Spleen (tissue), 7 donors: ENCODE measurements around the gene NSUN5.

Experiments used
- POLR2A ChIP-seq, 3 donors: fragments of 450-650 bp; IDR thresholded peaks; one replicate each; pipeline ENCODE4 v1.5.1; 2017; ENCODE audit warnings: antibody characterized with exemption in 3 of 3, mild to moderate bottlenecking in 1 of 3
- POLR2AphosphoS5 ChIP-seq, 3 donors: sonication (generic); formaldehyde crosslinking; IDR thresholded peaks; one replicate each; pipeline ENCODE4 v1.5.1; 2017; ENCODE audit warnings: antibody characterized with exemption in 3 of 3
- TF ChIP-seq, protein P1 (sequence below), 11 experiments: fragments of 200-600 bp in 7 of 11; fragments of 450-650 bp in 4 of 11; sonication (generic) in 4 of 11; IDR thresholded peaks in 8 of 11; conservative IDR thresholded peaks in 3 of 11; 1 replicate in 7 of 11; 2 replicates in 4 of 11; pipeline versions ENCODE4 v1.4.0 to v1.8.0; 2016 to 2021; ENCODE audit warnings: antibody characterized with exemption in 11 of 11, inconsistent platforms in 4 of 11, mild to moderate bottlenecking in 1 of 11
- donor health status: DM: no; HTN: no; CAD: no; lungs with moderate emphysema.
- donor health status: DM: no; HTN: no; CAD: no.
- donor health status: DM: no; HTN: no; CAD: no.

DNA sequence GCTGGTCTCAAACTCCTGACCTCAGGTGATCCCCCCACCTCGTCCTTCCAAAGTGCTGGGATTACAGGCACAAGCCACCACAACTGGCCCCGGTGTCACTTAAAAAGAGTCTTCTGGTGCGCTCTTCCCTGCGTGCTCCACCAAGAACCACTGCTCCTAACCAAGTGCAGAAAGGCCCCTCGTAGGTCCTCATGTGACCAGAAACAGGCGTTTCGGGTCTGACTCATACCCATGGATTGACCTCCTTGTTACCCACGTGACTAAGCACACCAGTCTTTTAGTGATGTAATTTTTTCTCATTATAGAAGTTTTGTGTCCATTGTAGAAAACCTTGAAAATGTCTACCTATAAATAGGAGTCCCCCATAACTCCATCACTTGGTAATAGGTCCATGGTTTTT lies 33.3 kb upstream of the NSUN5 start:
- TF ChIP-seq, protein P1, sequence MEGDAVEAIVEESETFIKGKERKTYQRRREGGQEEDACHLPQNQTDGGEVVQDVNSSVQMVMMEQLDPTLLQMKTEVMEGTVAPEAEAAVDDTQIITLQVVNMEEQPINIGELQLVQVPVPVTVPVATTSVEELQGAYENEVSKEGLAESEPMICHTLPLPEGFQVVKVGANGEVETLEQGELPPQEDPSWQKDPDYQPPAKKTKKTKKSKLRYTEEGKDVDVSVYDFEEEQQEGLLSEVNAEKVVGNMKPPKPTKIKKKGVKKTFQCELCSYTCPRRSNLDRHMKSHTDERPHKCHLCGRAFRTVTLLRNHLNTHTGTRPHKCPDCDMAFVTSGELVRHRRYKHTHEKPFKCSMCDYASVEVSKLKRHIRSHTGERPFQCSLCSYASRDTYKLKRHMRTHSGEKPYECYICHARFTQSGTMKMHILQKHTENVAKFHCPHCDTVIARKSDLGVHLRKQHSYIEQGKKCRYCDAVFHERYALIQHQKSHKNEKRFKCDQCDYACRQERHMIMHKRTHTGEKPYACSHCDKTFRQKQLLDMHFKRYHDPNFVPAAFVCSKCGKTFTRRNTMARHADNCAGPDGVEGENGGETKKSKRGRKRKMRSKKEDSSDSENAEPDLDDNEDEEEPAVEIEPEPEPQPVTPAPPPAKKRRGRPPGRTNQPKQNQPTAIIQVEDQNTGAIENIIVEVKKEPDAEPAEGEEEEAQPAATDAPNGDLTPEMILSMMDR (IDR thresholded peaks at IDR 0.05 in 8 of 11, conservative IDR thresholded peaks at IDR 0.05 in 3 of 11): no peak
- TF ChIP-seq POLR2A (IDR thresholded peaks at IDR 0.05): no peak
- no peak for TF ChIP-seq POLR2AphosphoS5 (IDR thresholded peaks at IDR 0.05)
